MCF 10A (cell line): ENCODE results near the gene SART3. TPM values are rescaled to one million over a fixed set of nuclear protein-coding genes. Genes with fewer than 3 reads are reported as not detected.

Source experiments
- BruUV-seq: library from RNA; stranded (reverse); fragments of 400-500 nt; replicated peaks from 2 replicates; lab custom pipeline; 2021; lab: Mats Ljungman, UMichigan
- CTCF ChIA-PET: fragments of 300-600 bp; sonication (Branson Sonifier 250); formaldehyde crosslinking; extraction: SDS; loops from one replicate; lab custom pipeline; 2021; ENCODE audit warnings: antibody characterized with exemption, inconsistent platforms; lab: Yijun Ruan, JAX
- POLR2A ChIA-PET: fragments of 300-600, 350-650 bp; sonication (Branson Sonifier 250); formaldehyde crosslinking; extraction: SDS; loops from one replicate; lab custom pipeline; 2020; ENCODE audit warnings: antibody characterized with exemption, inconsistent platforms; lab: Yijun Ruan, JAX
- DNase-seq: peaks from one replicate; pipeline ENCODE4 v3.0.0-alpha.2; 2018; ENCODE audit not compliant: unreplicated experiment
- H3K27ac Mint-ChIP-seq: one replicate; pipeline ENCODE4 v1.8.0; 2022; ENCODE audit warnings: mild to moderate bottlenecking, low read depth, mixed read lengths; ENCODE audit not compliant: unreplicated experiment
- H3K27me3 Mint-ChIP-seq: one replicate; pipeline ENCODE4 v1.8.0; 2022; ENCODE audit warnings: mixed read lengths; ENCODE audit not compliant: insufficient read depth, unreplicated experiment
- H3K36me3 Mint-ChIP-seq: one replicate; pipeline ENCODE4 v1.8.0; 2022; ENCODE audit warnings: mild to moderate bottlenecking, moderate library complexity, mixed read lengths; ENCODE audit not compliant: insufficient read depth, unreplicated experiment
- H3K4me1 Mint-ChIP-seq: one replicate; pipeline ENCODE4 v1.8.0; 2022; ENCODE audit warnings: mixed read lengths; ENCODE audit not compliant: insufficient read depth, unreplicated experiment
- H3K4me3 Mint-ChIP-seq: one replicate; pipeline ENCODE4 v1.8.0; 2022; ENCODE audit warnings: mild to moderate bottlenecking, moderate library complexity, mixed read lengths; ENCODE audit not compliant: unreplicated experiment
- H3K9me3 Mint-ChIP-seq: one replicate; pipeline ENCODE4 v1.8.0; 2022; ENCODE audit warnings: mixed read lengths; ENCODE audit not compliant: unreplicated experiment
- CTCF ChIP-seq: fragments of 200-600 bp; IDR thresholded peaks from one replicate; pipeline ENCODE4 v1.8.0; 2022; ENCODE audit warnings: antibody characterized with exemption, mild to moderate bottlenecking; ENCODE audit not compliant: unreplicated experiment
- intact Hi-C: fragments of 100-400 bp; cut with micrococcal nuclease; formaldehyde crosslinking; loops from 2 replicates; pipeline ENCODE4 v1.14.1; 2022
- total RNA-seq: library from RNA; stranded (reverse); gene quantifications from 2 replicates; pipeline ENCODE4 v1.2.3, GENCODE V29; 2022

SART3 gene
- total RNA-seq, 1 experiment from 2014 or later = 73.4 TPM

- Mint-ChIP-seq H3K27me3 (no peaks in the 10 kb centered on the region), H3K4me3 (no peak overlapping the region), H3K4me1 (no peaks in the 10 kb centered on the region), H3K27ac (no peak overlapping the region), H3K36me3 (no peaks in the 10 kb centered on the region), H3K9me3 (no peaks in the 10 kb centered on the region)
- intact Hi-C loops = no loop called here
- TF ChIP-seq CTCF = no peak
- ChIA-PET CTCF (no interaction called here), POLR2A (interaction anchor here (0.6 kb wide), 1 partner anchor 13 kb away, joined by 4 read pairs; no protein-coding TSS in a partner anchor)
- DNase-seq = no peak
- no TSS peak for BruUV-seq
Measured at GRCh38 chr12:108598553-108599250, 37.7 kb upstream of the SART3 start.

GRCh38 chr12:108597559-108598471, 36.8 kb upstream of the SART3 start, which contains the start of gene TMEM119:
TMEM119 (minus strand) TSS chr12:108598084; CDS start chr12:108592383, 5,701 bp downstream.
- H3K27ac Mint-ChIP-seq = no peak within 1 kb of the TSS
- CTCF ChIA-PET = no interaction called here
- intact Hi-C loops = no loop called here
- H3K36me3 Mint-ChIP-seq = no peaks in the 10 kb centered on the region
- no peak within 1 kb of the TSS for H3K4me3 Mint-ChIP-seq
- no TSS peak for BruUV-seq
- DNase-seq = no peak
- no peaks in the 10 kb centered on the region for H3K27me3 Mint-ChIP-seq
- H3K4me1 Mint-ChIP-seq = no peaks in the 10 kb centered on the region
- H3K9me3 Mint-ChIP-seq = no peaks in the 10 kb centered on the region
- TF ChIP-seq CTCF = no peak
- POLR2A ChIA-PET = no interaction called here

- Mint-ChIP-seq H3K4me3 (no peak overlapping the region), H3K9me3 (no peaks in the 10 kb centered on the region), H3K4me1 (no peaks in the 10 kb centered on the region), H3K27ac (no peak overlapping the region), H3K27me3 (no peaks in the 10 kb centered on the region), H3K36me3 (no peaks in the 10 kb centered on the region)
- intact Hi-C loops = no loop called here
- DNase-seq = no peak
- BruUV-seq = no TSS peak
- ChIA-PET CTCF (interaction anchor here (0.5 to 1.1 kb wide), 2 partner anchors 33 to 506 kb away, joined by 3 read pairs; no protein-coding TSS in a partner anchor), POLR2A (no interaction called here)
- TF ChIP-seq CTCF = no peak
Measured at GRCh38 chr12:108596854-108597558, 36.0 kb upstream of the SART3 start.
